GM12872 (cell line): Measurements from ENCODE around the gene MAP3K13.

Experiments used
- TF ChIP-seq, protein P1 (sequence below): IDR thresholded peaks from 3 replicates; pipeline ENCODE4 v1.5.1; 2011; ENCODE audit warnings: low read depth, mild to moderate bottlenecking, low read length, moderate library complexity; ENCODE audit not compliant: insufficient read depth

MAP3K13 gene

GRCh38 chr3:185350841-185351240 is 12.1 kb upstream of the MAP3K13 start:
- TF ChIP-seq, protein P1, sequence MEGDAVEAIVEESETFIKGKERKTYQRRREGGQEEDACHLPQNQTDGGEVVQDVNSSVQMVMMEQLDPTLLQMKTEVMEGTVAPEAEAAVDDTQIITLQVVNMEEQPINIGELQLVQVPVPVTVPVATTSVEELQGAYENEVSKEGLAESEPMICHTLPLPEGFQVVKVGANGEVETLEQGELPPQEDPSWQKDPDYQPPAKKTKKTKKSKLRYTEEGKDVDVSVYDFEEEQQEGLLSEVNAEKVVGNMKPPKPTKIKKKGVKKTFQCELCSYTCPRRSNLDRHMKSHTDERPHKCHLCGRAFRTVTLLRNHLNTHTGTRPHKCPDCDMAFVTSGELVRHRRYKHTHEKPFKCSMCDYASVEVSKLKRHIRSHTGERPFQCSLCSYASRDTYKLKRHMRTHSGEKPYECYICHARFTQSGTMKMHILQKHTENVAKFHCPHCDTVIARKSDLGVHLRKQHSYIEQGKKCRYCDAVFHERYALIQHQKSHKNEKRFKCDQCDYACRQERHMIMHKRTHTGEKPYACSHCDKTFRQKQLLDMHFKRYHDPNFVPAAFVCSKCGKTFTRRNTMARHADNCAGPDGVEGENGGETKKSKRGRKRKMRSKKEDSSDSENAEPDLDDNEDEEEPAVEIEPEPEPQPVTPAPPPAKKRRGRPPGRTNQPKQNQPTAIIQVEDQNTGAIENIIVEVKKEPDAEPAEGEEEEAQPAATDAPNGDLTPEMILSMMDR, result no peak

DNA sequence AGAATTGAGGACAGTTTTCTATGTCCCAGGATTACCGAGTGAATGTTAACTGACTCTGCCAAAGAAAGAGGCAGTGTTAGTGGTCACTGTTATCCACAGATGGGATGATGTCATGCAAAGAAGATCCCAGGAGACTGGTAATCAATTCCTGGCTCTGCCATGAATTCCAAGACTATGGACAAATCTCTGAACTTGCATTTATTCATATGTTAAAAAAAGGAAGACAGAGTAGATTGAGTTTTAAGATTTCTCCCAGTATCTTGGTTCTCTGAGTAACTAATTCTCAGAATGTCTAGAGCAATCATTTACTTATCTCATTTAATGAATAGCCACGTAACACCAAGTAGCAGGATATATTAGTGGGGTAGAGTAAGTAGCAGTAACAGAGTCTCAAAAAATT is 11.5 kb upstream of the MAP3K13 start:
- TF ChIP-seq, protein P1, result no peak

GRCh38 chr3:185353225-185353624 is 9.7 kb upstream of the MAP3K13 start:
- TF ChIP-seq, protein P1, result no peak

DNA sequence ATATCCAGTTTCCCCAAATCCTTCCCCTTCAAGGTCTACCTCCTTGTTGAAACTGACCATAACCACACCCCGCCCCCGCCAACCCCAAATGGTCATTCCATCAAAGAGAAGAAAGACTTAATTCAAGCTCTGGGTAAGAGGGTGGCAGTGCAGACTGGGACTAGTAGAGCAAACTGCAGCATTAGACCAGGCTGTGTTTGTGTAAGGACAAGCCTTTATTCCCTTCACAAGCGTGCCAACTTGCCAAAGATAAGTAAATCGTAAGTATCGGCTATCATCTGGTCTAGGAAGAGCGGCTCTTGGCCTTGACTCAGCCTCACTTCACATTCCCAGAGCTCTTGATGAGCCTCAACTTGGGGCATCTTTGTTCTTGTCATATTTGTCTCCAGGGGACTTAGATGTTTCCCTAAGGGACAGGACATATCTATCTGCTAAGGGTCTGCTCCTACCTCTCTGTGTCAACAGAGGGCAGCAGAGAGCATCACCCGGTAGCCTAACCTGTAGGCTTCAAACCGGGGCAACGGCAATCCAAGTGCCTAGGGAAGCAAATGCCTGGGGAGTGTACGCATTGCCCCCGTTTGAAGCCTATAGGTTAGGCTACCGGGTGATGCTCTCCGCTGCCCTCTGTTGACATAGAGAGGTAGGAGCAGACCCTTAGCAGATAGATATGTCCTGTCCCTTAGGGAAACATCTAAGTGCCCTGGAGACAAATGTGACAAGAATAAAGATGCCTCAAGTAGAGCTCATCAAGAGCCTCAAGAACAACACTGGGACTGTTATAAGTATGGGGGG is 8.9 kb upstream of the MAP3K13 start:
- TF ChIP-seq, protein P1, result peak; percentile 81

GRCh38 chr3:185356499-185356898 is 6.4 kb upstream of the MAP3K13 start:
- TF ChIP-seq, protein P1, result no peak

DNA sequence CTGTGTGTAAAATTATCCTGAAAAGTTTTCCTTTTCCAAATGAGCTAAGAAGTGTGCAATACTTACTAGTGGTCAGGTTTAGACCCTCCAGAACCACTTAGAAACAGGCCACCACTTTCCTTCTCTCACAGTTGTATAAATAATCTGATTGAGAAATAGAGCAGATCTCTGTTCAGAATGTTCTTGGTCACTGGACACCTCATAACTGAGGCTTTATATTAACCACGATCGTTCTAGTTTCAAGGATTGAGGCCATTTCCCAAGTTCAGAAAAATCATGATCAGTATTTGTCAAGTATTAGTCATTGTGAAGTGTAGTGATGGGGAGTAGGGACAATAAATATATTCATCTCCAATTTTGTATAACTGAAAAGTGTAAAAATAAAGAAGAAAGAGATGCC is 1.0 kb upstream of the MAP3K13 start:
- TF ChIP-seq, protein P1, result no peak

DNA sequence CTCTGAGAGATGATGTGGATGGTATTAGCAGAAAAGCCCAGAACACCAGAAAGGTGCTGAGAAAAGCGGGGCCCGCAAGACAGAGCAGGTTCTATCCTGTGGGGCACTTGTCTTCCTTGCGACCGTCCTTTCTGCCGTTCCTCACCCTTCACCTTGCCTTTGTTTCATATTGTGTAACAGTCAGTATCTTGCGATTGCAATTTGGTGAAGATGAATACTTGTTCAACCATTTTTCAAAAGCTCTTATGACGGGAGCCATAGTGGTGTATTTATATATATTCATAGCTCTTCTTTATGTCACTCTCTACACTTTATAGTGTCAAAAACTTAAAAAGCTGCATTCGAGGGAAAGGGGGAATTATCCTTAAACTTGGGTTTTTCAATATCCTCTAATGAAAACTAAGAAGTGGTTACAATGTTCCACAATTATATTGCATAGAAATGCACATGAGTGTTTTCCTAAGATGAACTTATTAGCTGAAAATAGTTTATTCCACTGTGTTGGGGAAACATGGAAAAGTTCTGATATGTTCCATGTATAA is 797 bp downstream of the MAP3K13 start:
- TF ChIP-seq, protein P1, result no peak
